Keratinocyte (primary cell): ENCODE results near the gene RBX1. TPM values are rescaled to one million over a fixed set of nuclear protein-coding genes. Genes with fewer than 3 reads are reported as not detected.

Source experiments
- DNase-seq: peaks from one replicate; pipeline ENCODE4 v3.0.0-alpha.2; 2011; ENCODE audit warnings: low read depth, missing footprints, low spot score
- FAIRE-seq: peaks from 2 replicates; lab custom pipeline; 2011; peaks lifted over from hg19 to GRCh38; lab: Jason Lieb, UNC
- H2AFZ ChIP-seq: 2 replicates; pipeline ENCODE4 v1.6.0; 2012; ENCODE audit warnings: low read length, control low read depth, inconsistent platforms; ENCODE audit not compliant: control insufficient read depth
- H3K27ac ChIP-seq: 2 replicates; pipeline ENCODE4 v1.5.1; 2011; ENCODE audit warnings: low read length; ENCODE audit not compliant: control insufficient read depth, insufficient read depth
- H3K27me3 ChIP-seq: 3 replicates; pipeline ENCODE4 v1.6.0; 2011; ENCODE audit warnings: low read length; ENCODE audit not compliant: control insufficient read depth, insufficient read depth; ENCODE audit errors: extremely low read depth
- H3K36me3 ChIP-seq, 2 experiments: 2 replicates in 1 of 2; 3 replicates in 1 of 2; pipeline ENCODE4 v1.5.1; 2011; ENCODE audit warnings: low read length in 2 of 2, mild to moderate bottlenecking in 1 of 2; ENCODE audit not compliant: control insufficient read depth in 2 of 2, insufficient read depth in 2 of 2; ENCODE audit errors: extremely low read depth in 1 of 2
- H3K4me1 ChIP-seq: 3 replicates; pipeline ENCODE4 v1.5.1; 2011; ENCODE audit warnings: low read length; ENCODE audit not compliant: control insufficient read depth, insufficient read depth; ENCODE audit errors: extremely low read depth
- H3K4me2 ChIP-seq: 3 replicates; pipeline ENCODE4 v1.6.0; 2011; ENCODE audit warnings: low read depth, low read length; ENCODE audit not compliant: control insufficient read depth, insufficient read depth; ENCODE audit errors: extremely low read depth
- H3K4me3 ChIP-seq, 3 experiments: fragments of 200-600 bp in 1 of 3; sonication (generic) in 1 of 3; 2 replicates in 2 of 3; 3 replicates in 1 of 3; pipeline ENCODE4 v1.5.1; 2011 to 2016; ENCODE audit warnings: low read length in 3 of 3, mild to moderate bottlenecking in 3 of 3, control low read depth in 2 of 3, inconsistent platforms in 1 of 3, low read depth in 1 of 3, mixed read lengths in 1 of 3, mixed run types in 1 of 3, moderate library complexity in 1 of 3; ENCODE audit not compliant: control insufficient read depth in 2 of 3, insufficient read depth in 2 of 3; ENCODE audit errors: extremely low read depth in 1 of 3
- H3K79me2 ChIP-seq: 2 replicates; pipeline ENCODE4 v1.6.0; 2012; ENCODE audit warnings: low read length; ENCODE audit not compliant: control insufficient read depth, insufficient read depth
- H3K9ac ChIP-seq: 3 replicates; pipeline ENCODE4 v1.6.0; 2011; ENCODE audit warnings: low read length; ENCODE audit not compliant: control insufficient read depth, insufficient read depth; ENCODE audit errors: extremely low read depth
- H3K9me1 ChIP-seq: 3 replicates; pipeline ENCODE4 v1.6.0; 2011; ENCODE audit warnings: low read length; ENCODE audit not compliant: control insufficient read depth, insufficient read depth; ENCODE audit errors: extremely low read depth
- H3K9me3 ChIP-seq: 2 replicates; pipeline ENCODE4 v1.5.1; 2012; ENCODE audit warnings: low read depth, low read length; ENCODE audit not compliant: control insufficient read depth
- H4K20me1 ChIP-seq: 3 replicates; pipeline ENCODE4 v1.6.0; 2011; ENCODE audit warnings: low read length; ENCODE audit not compliant: control insufficient read depth, insufficient read depth; ENCODE audit errors: extremely low read depth
- CTCF ChIP-seq, 3 experiments: IDR thresholded peaks in 1 of 3; conservative IDR thresholded peaks in 1 of 3; optimal IDR thresholded peaks in 1 of 3; 2 replicates in 2 of 3; 3 replicates in 1 of 3; pipeline versions ENCODE3 to v1.5.1; 2011; ENCODE audit warnings: low read length in 3 of 3, mild to moderate bottlenecking in 3 of 3, moderate library complexity in 2 of 3, control low read depth in 1 of 3, inconsistent platforms in 1 of 3; ENCODE audit not compliant: insufficient read depth in 2 of 3; ENCODE audit errors: extremely low read depth in 1 of 3
- EZH2 ChIP-seq: IDR thresholded peaks from one replicate; pipeline ENCODE4 v1.6.1; 2012; ENCODE audit warnings: inconsistent platforms, mild to moderate bottlenecking, low read length, moderate library complexity
- dilution Hi-C: fragments of 300-500 bp; cut with MboI; formaldehyde crosslinking; loops from one replicate; pipeline ENCODE4 v1.7.0; 2020; ENCODE audit warnings: low sequenced_read_pairs; ENCODE audit not compliant: extremely low pct_ligation_motif_present
- polyA plus RNA-seq, 5 experiments: library from polyadenylated mRNA; depleted of rRNA in 3 of 5; stranded (reverse) in 3 of 5; stranded (forward) in 1 of 5; unstranded in 1 of 5; fragments of >200 nt; gene quantifications; 1 replicate in 1 of 5; 2 replicates in 3 of 5; 3 replicates in 1 of 5; pipeline versions ENCODE4 v1.2.1 to v1.2.3, GENCODE V29; 2011 to 2012; ENCODE audit warnings: missing spikeins in 2 of 5, low read depth in 1 of 5, low replicate concordance in 1 of 5

RBX1 gene
- polyA plus RNA-seq, 1 donor (not counting 4 experiments of a cell fraction or from before 2014, with no cell fraction given), result 143 TPM

- FAIRE-seq, result no peak
- H3K27me3 ChIP-seq, result no peaks in the 10 kb centered on the region
- no peaks in the 10 kb centered on the region for H3K9me3 ChIP-seq
- H2AFZ ChIP-seq, result no peak overlapping the region
- H3K9me1 ChIP-seq, result no peaks in the 10 kb centered on the region
- H3K79me2 ChIP-seq, result no peaks in the 10 kb centered on the region
- no peak overlapping the region for H3K4me2 ChIP-seq
- H3K4me3 ChIP-seq, result no peak overlapping the region
- no peak for TF ChIP-seq EZH2
- TF ChIP-seq CTCF (optimal IDR thresholded peaks at IDR 0.05 in 1 of 3, IDR thresholded peaks at IDR 0.05 in 1 of 3, conservative IDR thresholded peaks at IDR 0.05 in 1 of 3; ENCODE audit: extremely low read depth in 1 of 3, insufficient read depth in 2 of 3, low read length in 3 of 3), result no peak
- H3K36me3 ChIP-seq, result peaks cover 6 to 22% of the 10 kb centered on the region in 2 experiments
- H3K9ac ChIP-seq, result no peak overlapping the region
- no peak for DNase-seq
- no peak overlapping the region for H3K27ac ChIP-seq
- H3K4me1 ChIP-seq, result no peaks in the 10 kb centered on the region
- dilution Hi-C loops, result no loop called here
- H4K20me1 ChIP-seq, result no peaks in the 10 kb centered on the region
Observed at GRCh38 chr22:40972587-40972986, 21.4 kb downstream of the RBX1 start.

- peaks cover 6 to 16% of the 10 kb centered on the region in 2 experiments for H3K36me3 ChIP-seq
- no peaks in the 10 kb centered on the region for H3K27me3 ChIP-seq
- H3K9me3 ChIP-seq, result no peaks in the 10 kb centered on the region
- no peaks in the 10 kb centered on the region for H3K79me2 ChIP-seq
- H3K4me1 ChIP-seq, result no peaks in the 10 kb centered on the region
- DNase-seq (no peak), FAIRE-seq (no peak)
- H3K9me1 ChIP-seq, result no peaks in the 10 kb centered on the region
- TF ChIP-seq CTCF (optimal IDR thresholded peaks at IDR 0.05 in 1 of 3, IDR thresholded peaks at IDR 0.05 in 1 of 3, conservative IDR thresholded peaks at IDR 0.05 in 1 of 3; ENCODE audit: extremely low read depth in 1 of 3, insufficient read depth in 2 of 3, low read length in 3 of 3) (no peak), EZH2 (no peak)
- H3K4me2 ChIP-seq, result no peak overlapping the region
- no peak overlapping the region for H2AFZ ChIP-seq
- dilution Hi-C loops, result no loop called here
- no peak overlapping the region for H3K4me3 ChIP-seq
- H3K9ac ChIP-seq, result no peak overlapping the region
- H3K27ac ChIP-seq, result no peak overlapping the region
- no peaks in the 10 kb centered on the region for H4K20me1 ChIP-seq
Observed at GRCh38 chr22:40973144-40973543, 22.0 kb downstream of the RBX1 start.
